ENCODE measurements around the gene TMC4. TPM values are rescaled to one million over a fixed set of nuclear protein-coding genes. Genes with fewer than 3 reads are reported as not detected.
A peak's percentile ranks its signal among the peaks of the same experiment; 100 is the strongest.
"Not testable (repeated sequence)": the region's sequence is repeated elsewhere in the genome, so short reads cannot be mapped to it uniquely, and the experiment has no call there.

Gene TMC4
- total RNA-seq, 1 experiment from 2014 or later = 0.11 TPM

GRCh38 chr19:54196536-54196935 lies 23.6 kb upstream of the TMC4 start:
- H3K4me1 ChIP-seq (replicated peaks) = peaks cover 12% of the 10 kb centered on the region
- H3K27me3 ChIP-seq (replicated peaks) = no peaks in the 10 kb centered on the region
- no peak for DNase-seq (ENCODE audit: low read depth in 1 of 2, low spot score in 2 of 2)
- H3K4me3 ChIP-seq = no peak overlapping the region
- H3K36me3 ChIP-seq = peaks cover 21% of the 10 kb centered on the region
- H3K27ac ChIP-seq = no peak overlapping the region
- H3K9me3 ChIP-seq (replicated peaks) = 0 out of 2 replicates have a peak, but pooled peaks cover 2% of the 10 kb centered on the region

- not testable (repeated sequence) for H3K4me1 ChIP-seq (replicated peaks); H3K27me3 ChIP-seq (replicated peaks); H3K27ac ChIP-seq; H3K4me3 ChIP-seq; DNase-seq (ENCODE audit: low read depth in 1 of 2, low spot score in 2 of 2); H3K9me3 ChIP-seq (replicated peaks)
- peaks cover 16% of the 10 kb centered on the region for H3K36me3 ChIP-seq
Observed at GRCh38 chr19:54194463-54194862, 21.5 kb upstream of the TMC4 start.

GRCh38 chr19:54193011-54193410 lies 20.1 kb upstream of the TMC4 start:
- Histone ChIP-seq H3K9me3 (replicated peaks) (no peaks in the 10 kb centered on the region), H3K4me1 (replicated peaks) (peaks cover 11% of the 10 kb centered on the region), H3K27ac (no peak overlapping the region), H3K4me3 (no peak overlapping the region), H3K27me3 (replicated peaks) (no peaks in the 10 kb centered on the region), H3K36me3 (peaks cover 21% of the 10 kb centered on the region)
- DNase-seq (ENCODE audit: low read depth in 1 of 2, low spot score in 2 of 2) = no peak

DNA sequence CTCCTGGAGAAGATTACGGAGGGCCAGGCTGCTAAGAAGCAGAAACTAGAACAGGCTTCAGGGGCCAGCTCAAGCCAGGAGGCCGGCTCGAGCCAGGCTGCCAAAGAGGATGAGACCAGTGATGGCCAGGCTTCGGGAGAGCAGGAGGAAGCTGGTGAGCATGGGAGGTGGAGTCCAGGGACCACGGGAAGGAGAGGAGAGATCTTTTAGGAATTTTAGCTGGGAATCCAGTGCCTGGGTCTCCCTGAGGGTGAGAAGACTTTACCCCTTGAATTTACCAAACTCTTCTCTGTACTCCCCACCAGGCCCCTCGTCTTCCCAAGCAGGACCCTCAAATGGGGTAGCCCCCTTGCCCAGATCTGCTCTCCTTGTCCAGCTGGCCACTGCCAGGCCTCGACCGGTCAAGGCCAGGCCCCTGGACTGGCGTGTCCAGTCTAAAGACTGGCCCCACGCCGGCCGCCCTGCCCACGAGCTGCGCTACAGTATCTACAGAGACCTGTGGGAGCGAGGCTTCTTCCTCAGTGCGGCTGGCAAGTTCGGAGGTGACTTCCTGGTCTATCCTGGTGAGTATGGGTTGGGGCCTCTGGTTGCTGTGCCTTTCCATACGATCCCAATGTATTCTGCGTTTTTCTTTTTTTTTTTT lies 19.0 kb upstream of the TMC4 start:
- Histone ChIP-seq H3K36me3 (peaks cover 29% of the 10 kb centered on the region), H3K27ac (no peak overlapping the region), H3K4me1 (replicated peaks) (peaks cover 13% of the 10 kb centered on the region), H3K9me3 (replicated peaks) (no peaks in the 10 kb centered on the region), H3K27me3 (replicated peaks) (no peaks in the 10 kb centered on the region), H3K4me3 (peak overlapping the region; percentile 88)
- DNase-seq (ENCODE audit: low read depth in 1 of 2, low spot score in 2 of 2) = no peak

- Histone ChIP-seq H3K36me3 (peaks cover 36% of the 10 kb centered on the region), H3K27ac (peak within 1 kb of the TSS; percentile 96), H3K4me3 (peak within 1 kb of the TSS; percentile 88), H3K4me1 (replicated peaks) (peaks cover 13% of the 10 kb centered on the region), H3K27me3 (replicated peaks) (no peaks in the 10 kb centered on the region), H3K9me3 (replicated peaks) (no peaks in the 10 kb centered on the region)
- DNase-seq (ENCODE audit: low read depth in 1 of 2, low spot score in 2 of 2) = peak; percentile 84 to 96
Observed at GRCh38 chr19:54191011-54191810, 18.3 kb upstream of the TMC4 start, which contains the start of gene TSEN34. TSEN34 (plus strand) TSS chr19:54191308; CDS start chr19:54191365, 57 bp downstream.

DNA sequence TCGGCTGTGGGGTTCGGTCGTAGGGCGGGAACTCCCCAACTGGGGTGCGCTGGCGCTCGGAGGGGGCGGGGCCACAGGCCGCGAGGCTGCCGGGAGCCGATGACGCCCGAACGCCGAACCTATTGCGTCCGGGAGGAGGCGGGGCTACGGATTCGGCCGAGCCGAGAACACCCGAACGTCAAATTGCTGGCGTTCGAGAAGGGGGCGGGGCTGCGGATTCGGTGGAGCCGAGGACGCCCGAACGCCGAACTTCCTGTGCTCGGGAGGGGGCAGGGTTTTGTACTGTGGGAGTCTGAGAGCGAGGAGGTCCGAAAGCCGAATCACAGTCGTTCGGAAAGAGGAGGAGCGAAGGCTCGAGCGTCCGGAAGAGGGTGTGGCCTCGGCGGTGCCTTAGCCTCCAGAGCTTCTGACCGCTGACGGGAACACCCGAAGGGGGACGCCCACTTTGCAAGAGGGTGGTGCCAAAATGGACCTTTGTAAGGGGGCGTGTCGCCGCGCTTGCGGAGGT lies 17.6 kb upstream of the TMC4 start:
- H3K27ac ChIP-seq = peak overlapping the region; percentile 96

DNA sequence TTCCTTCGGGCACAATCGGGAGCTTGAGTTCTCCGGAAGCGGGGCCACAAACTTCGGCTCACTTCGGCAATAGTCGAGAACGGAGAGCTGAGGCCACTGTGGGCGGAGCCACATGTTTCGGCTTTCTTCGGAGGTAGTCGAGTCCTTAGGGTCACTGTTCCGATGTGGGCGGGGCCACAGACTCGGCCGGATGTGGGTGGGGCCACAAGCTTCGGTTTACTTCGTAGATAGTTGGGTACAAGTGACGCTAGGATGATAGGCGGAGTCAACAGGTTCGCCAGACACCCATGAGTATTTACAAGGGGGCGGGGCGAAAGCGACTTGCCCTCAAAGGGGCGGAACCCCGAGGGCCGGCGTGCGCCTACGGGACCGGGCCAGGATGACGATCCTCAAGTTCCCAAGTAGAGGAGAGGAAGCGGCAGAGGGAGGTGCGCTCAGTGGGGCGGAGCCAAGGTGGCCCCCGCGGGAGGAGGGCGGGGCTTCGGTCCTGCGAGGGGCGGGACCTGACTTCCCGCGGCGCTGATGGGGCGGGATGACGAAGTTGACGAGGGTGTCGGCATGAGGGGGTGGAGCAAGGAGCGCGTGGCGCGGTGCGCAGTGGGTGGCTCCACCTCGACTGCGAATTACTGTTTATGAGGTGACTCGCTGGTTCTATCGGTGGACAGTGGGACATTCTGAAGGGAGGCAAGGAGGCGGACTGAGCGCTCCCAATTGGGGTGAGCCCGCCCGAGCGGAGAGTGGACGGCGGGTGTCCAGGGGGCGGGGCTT lies 17.0 kb upstream of the TMC4 start:
- Histone ChIP-seq H3K27me3 (replicated peaks) (no peaks in the 10 kb centered on the region), H3K27ac (peak overlapping the region; percentile 96), H3K36me3 (peaks cover 33% of the 10 kb centered on the region), H3K4me1 (replicated peaks) (peaks cover 13% of the 10 kb centered on the region), H3K4me3 (peak overlapping the region; percentile 88), H3K9me3 (replicated peaks) (no peaks in the 10 kb centered on the region)
- DNase-seq (ENCODE audit: low read depth in 1 of 2, low spot score in 2 of 2) = peak; percentile 100

More for the DNA sequence above, 17.6 kb upstream of the TMC4 start:
- Histone ChIP-seq H3K9me3 (replicated peaks) (no peaks in the 10 kb centered on the region), H3K36me3 (peaks cover 38% of the 10 kb centered on the region), H3K27me3 (replicated peaks) (no peaks in the 10 kb centered on the region), H3K4me1 (replicated peaks) (peaks cover 13% of the 10 kb centered on the region), H3K4me3 (peak overlapping the region; percentile 88)
- DNase-seq (ENCODE audit: low read depth in 1 of 2, low spot score in 2 of 2) = peak; percentile 99 to 100

DNA sequence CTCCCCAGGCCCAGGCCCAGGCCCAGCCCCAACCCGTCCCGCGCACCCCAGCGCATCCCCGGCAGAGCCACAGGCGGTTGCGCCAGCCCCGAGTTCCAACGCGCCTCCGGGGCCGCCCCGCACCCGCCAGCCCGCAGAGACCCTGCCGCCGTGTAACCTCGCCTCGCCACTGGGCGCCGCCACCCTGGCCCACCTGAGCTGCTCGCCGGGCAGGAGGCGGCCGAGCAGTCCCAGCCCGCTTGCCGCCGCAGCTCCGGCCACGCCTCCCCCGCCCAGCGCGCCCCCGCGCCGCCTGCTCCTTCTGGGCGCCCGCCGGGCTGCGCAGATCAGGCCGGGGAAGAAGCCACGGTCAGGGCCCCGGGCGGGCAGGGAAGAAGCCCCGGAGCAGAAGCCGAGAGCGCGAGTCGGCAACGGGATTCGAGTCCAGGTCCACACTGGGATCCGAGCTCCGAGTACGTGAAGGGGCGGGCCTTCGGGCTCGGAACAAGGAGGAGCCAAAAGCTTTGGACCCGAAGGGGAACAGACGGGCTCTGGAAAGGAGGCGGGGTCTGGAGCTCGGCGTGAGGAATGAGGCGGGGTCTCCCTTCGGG lies 16.3 kb upstream of the TMC4 start, which contains the start of gene MBOAT7:
Gene MBOAT7 (minus strand): TSS at position 436 of the 590 bp plus-strand sequence. CDS start 1,072 bp downstream, outside the sequence.
- H3K27me3 ChIP-seq (replicated peaks) = no peaks in the 10 kb centered on the region
- H3K4me3 ChIP-seq = peak within 1 kb of the TSS; percentile 88
- peaks cover 33% of the 10 kb centered on the region for H3K36me3 ChIP-seq
- H3K27ac ChIP-seq = peak within 1 kb of the TSS; percentile 96
- H3K9me3 ChIP-seq (replicated peaks) = no peaks in the 10 kb centered on the region
- DNase-seq (ENCODE audit: low read depth in 1 of 2, low spot score in 2 of 2) = peak in 1 of 2 experiments; percentile 26
- peaks cover 13% of the 10 kb centered on the region for H3K4me1 ChIP-seq (replicated peaks)

GRCh38 chr19:54188215-54188871 lies 15.4 kb upstream of the TMC4 start:
- H3K27ac ChIP-seq = peak overlapping the region; percentile 56
- H3K27me3 ChIP-seq (replicated peaks) = no peaks in the 10 kb centered on the region
- peaks cover 13% of the 10 kb centered on the region for H3K4me1 ChIP-seq (replicated peaks)
- H3K9me3 ChIP-seq (replicated peaks) = no peaks in the 10 kb centered on the region
- H3K36me3 ChIP-seq = peaks cover 37% of the 10 kb centered on the region
- DNase-seq (ENCODE audit: low read depth in 1 of 2, low spot score in 2 of 2) = peak; percentile 67 to 71
- H3K4me3 ChIP-seq = peak overlapping the region; percentile 88

DNA sequence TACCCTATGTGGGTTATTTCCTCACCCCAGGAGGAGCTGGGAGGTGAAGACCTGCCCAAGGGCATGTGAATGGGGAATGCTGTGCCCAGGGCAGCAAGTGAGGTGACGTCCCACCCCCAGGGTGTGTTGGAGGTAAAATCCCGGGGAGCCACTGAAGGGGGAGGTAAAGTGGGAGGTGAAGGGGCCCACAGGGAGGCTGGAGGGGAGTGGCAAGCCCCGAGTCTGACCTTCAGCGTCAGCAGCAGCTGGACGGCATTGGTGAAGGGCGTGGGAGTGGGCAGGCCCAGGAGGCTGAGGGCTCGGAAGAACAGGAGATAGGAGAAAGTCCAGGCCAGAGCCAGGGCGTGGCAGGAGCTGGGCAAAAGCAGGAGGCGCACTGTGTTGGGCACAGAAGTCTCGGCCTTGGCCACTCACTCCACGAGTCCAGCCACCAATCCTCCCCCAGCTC lies 14.0 kb upstream of the TMC4 start:
- peaks cover 42% of the 10 kb centered on the region for H3K36me3 ChIP-seq
- H3K27ac ChIP-seq = no peak overlapping the region
- DNase-seq (ENCODE audit: low read depth in 1 of 2, low spot score in 2 of 2) = no peak
- H3K4me3 ChIP-seq = no peak overlapping the region
- no peaks in the 10 kb centered on the region for H3K27me3 ChIP-seq (replicated peaks)
- H3K4me1 ChIP-seq (replicated peaks) = peaks cover 10% of the 10 kb centered on the region
- no peaks in the 10 kb centered on the region for H3K9me3 ChIP-seq (replicated peaks)

DNA sequence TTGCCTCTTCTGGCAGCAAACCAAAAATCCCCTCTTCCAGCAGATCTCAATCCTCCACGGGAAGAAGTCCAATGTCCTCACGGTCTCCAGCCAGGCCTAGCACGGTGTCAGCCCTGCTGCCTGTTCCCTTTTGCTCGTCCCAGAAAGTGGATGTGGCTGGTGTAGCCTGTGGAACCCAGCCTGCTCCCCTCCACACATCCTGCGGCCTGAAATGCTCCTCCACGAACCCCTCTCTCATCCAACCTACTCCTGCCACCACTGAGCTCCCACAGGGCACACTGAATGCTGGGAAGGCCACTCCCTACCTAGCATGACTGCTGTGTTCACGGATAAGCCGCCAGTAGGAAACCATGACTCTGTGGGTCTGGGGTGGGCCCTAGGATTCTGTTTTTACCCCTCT lies 13.4 kb upstream of the TMC4 start:
- no peak for DNase-seq (ENCODE audit: low read depth in 1 of 2, low spot score in 2 of 2)
- H3K27ac ChIP-seq = no peak overlapping the region
- H3K9me3 ChIP-seq (replicated peaks) = no peaks in the 10 kb centered on the region
- H3K36me3 ChIP-seq = peaks cover 39% of the 10 kb centered on the region
- H3K4me1 ChIP-seq (replicated peaks) = peaks cover 8% of the 10 kb centered on the region
- no peak overlapping the region for H3K4me3 ChIP-seq
- no peaks in the 10 kb centered on the region for H3K27me3 ChIP-seq (replicated peaks)

GRCh38 chr19:54183431-54183830 lies 10.5 kb upstream of the TMC4 start:
- H3K27me3 ChIP-seq (replicated peaks) = no peaks in the 10 kb centered on the region
- peaks cover 6% of the 10 kb centered on the region for H3K4me1 ChIP-seq (replicated peaks)
- H3K9me3 ChIP-seq (replicated peaks) = no peaks in the 10 kb centered on the region
- no peak overlapping the region for H3K27ac ChIP-seq
- peaks cover 55% of the 10 kb centered on the region for H3K36me3 ChIP-seq
- DNase-seq (ENCODE audit: low read depth in 1 of 2, low spot score in 2 of 2) = no peak
- H3K4me3 ChIP-seq = no peak overlapping the region

GRCh38 chr19:54181894-54182293 lies 8.9 kb upstream of the TMC4 start:
- peaks cover 53% of the 10 kb centered on the region for H3K36me3 ChIP-seq
- H3K27ac ChIP-seq; H3K4me3 ChIP-seq; DNase-seq (ENCODE audit: low read depth in 1 of 2, low spot score in 2 of 2); H3K27me3 ChIP-seq (replicated peaks); H3K9me3 ChIP-seq (replicated peaks); H3K4me1 ChIP-seq (replicated peaks): not testable (repeated sequence)

Measured in SJSA1 (cell line).